AG09319 (cell line): ENCODE results near the gene SHC2.
"Not testable (repeated sequence)": the region's sequence is repeated elsewhere in the genome, so short reads cannot be mapped to it uniquely, and the experiment has no call there.

ENCODE experiments used
- DNase-seq: peaks from one replicate; pipeline ENCODE4 v3.0.0-alpha.2; 2010; ENCODE audit warnings: low read depth; ENCODE audit errors: extremely low read depth
- CTCF ChIP-seq: IDR thresholded peaks from 2 replicates; pipeline ENCODE4 v1.5.1; 2011; ENCODE audit warnings: low read depth, mild to moderate bottlenecking, inconsistent platforms, low read length, moderate library complexity

The SHC2 gene

GRCh38 chr19:389255-389934, 71.4 kb downstream of the SHC2 start:
- DNase-seq = no peak
- no peak for TF ChIP-seq CTCF

- TF ChIP-seq CTCF = no peak
- no peak for DNase-seq
Measured at GRCh38 chr19:388691-389090, 72.1 kb downstream of the SHC2 start.

GRCh38 chr19:387777-388176, 73.1 kb downstream of the SHC2 start:
- DNase-seq = no peak
- TF ChIP-seq CTCF = no peak

GRCh38 chr19:386632-387301, 74.1 kb downstream of the SHC2 start:
- not testable (repeated sequence) for DNase-seq

- DNase-seq = not testable (repeated sequence)
Measured at GRCh38 chr19:386189-386588, 74.6 kb downstream of the SHC2 start.

GRCh38 chr19:384799-385169, 76.0 kb downstream of the SHC2 start:
- no peak for TF ChIP-seq CTCF
- DNase-seq = no peak

- TF ChIP-seq CTCF = no peak; the same call in 1 of the 2 replicates
- DNase-seq = no peak
Measured at GRCh38 chr19:383922-384798, 76.7 kb downstream of the SHC2 start.

GRCh38 chr19:383040-383439, 77.8 kb downstream of the SHC2 start:
- no peak for TF ChIP-seq CTCF

GRCh38 chr19:382578-382977, 78.3 kb downstream of the SHC2 start:
- peak; percentile 65 for DNase-seq

More at GRCh38 chr19:383040-383439, 77.8 kb downstream of the SHC2 start:
- DNase-seq = no peak

- peak; percentile 11 for DNase-seq
Measured at GRCh38 chr19:381901-382300, 78.9 kb downstream of the SHC2 start.

GRCh38 chr19:380618-381219, 80.1 kb downstream of the SHC2 start:
- not testable (repeated sequence) for DNase-seq
